Psoas muscle (tissue), 8 donors: ENCODE measurements around the gene CFAP20. TPM values are rescaled to one million over a fixed set of nuclear protein-coding genes. Genes with fewer than 3 reads are reported as not detected.

Experiments
- ATAC-seq, 4 donors: fragments of 200-7000 bp; cut with Tn5 transposase; one replicate each; pipeline ENCODE4 v1.9.1; 2020; ENCODE audit warnings: moderate library complexity in 3 of 4, mild to moderate bottlenecking in 2 of 4
- DNase-seq, 2 donors: peaks; one replicate each; pipeline ENCODE4 v3.0.0-alpha.2; 2020
- H3K27ac ChIP-seq: fragments of 200-600 bp; one replicate; pipeline ENCODE4 v1.8.0; 2022
- H3K27me3 ChIP-seq, 3 donors: fragments of 200-600 bp in 1 of 3; one replicate each; pipeline versions ENCODE4 v1.6.1 to v1.8.0; 2013 to 2022; ENCODE audit warnings: low read length in 2 of 3, mild to moderate bottlenecking in 2 of 3, moderate library complexity in 1 of 3; ENCODE audit not compliant: insufficient read depth in 3 of 3
- H3K36me3 ChIP-seq, 2 donors: fragments of 200-600 bp in 1 of 2; one replicate each; pipeline versions ENCODE4 v1.6.1 to v1.8.0; 2013 to 2022; ENCODE audit warnings: low read depth in 1 of 2, mild to moderate bottlenecking in 1 of 2, moderate library complexity in 1 of 2; ENCODE audit not compliant: insufficient read depth in 1 of 2
- H3K4me1 ChIP-seq: fragments of 200-600 bp; one replicate; pipeline ENCODE4 v1.8.0; 2022
- H3K4me3 ChIP-seq: fragments of 200-600 bp; one replicate; pipeline ENCODE4 v1.8.0; 2022; ENCODE audit warnings: mild to moderate bottlenecking
- H3K9me3 ChIP-seq: fragments of 200-600 bp; one replicate; pipeline ENCODE4 v1.8.0; 2022
- WGBS, 3 donors: extraction: QIAGEN DNeasy Blood & Tissue Kit; methylation state at CpG; one replicate each; pipeline versions ENCODE4 v1.1.6 to v1.1.7; 2013; 5-methylcytosine and 5-hydroxymethylcytosine counted together
- intact Hi-C, 2 donors: fragments of 100-400 bp; cut with DNase I; formaldehyde crosslinking; loops; one replicate each; pipeline versions ENCODE4 v1.11.0 to v1.14.2; 2022
- polyA plus RNA-seq, 3 donors: library from polyadenylated mRNA; stranded (reverse); fragments of 200-250 nt; gene quantifications; one replicate each; pipeline ENCODE4 v1.2.3, GENCODE V29; 2013
- total RNA-seq, 4 donors: library from RNA; stranded (reverse); fragmentation: NEBNext Ultra II Directional in 2 of 4; extraction: Animal tissue kit (Norgen Biotek cat#: 25700) in 2 of 4; gene quantifications; one replicate each; pipeline versions ENCODE4 v1.2.1 to v1.2.4, GENCODE V29; 2021 to 2023
- TF ChIP-seq, protein P1 (sequence below): fragments of 200-600 bp; IDR thresholded peaks from one replicate; pipeline ENCODE4 v1.8.0; 2022; ENCODE audit warnings: antibody characterized with exemption
- donor health status: healthy with polysubstance abuse.
- donor health status: DM: no; HTN: no; CAD: no; lungs with moderate emphysema.
- donor health status: Bipolar disorder and iron deficiency.
- donor health status: healthy.
- donor health status: DM: yes; HTN: yes; CAD: no.
- donor health status: DM: no; HTN: no; CAD: no.
- donor health status: DM: no; HTN: no; CAD: no.
- donor health status: DM: yes; HTN: yes; CAD: no.

The CFAP20 gene
- total and polyA plus RNA-seq, 7 donors, result 5.6 to 22.0 (median 9.4) TPM

- Histone ChIP-seq H3K4me3 (no peak overlapping the region), H3K36me3 (no peaks in the 10 kb centered on the region), H3K27me3 (no peaks in the 10 kb centered on the region), H3K9me3 (no peaks in the 10 kb centered on the region), H3K4me1 (peaks cover 41% of the 10 kb centered on the region), H3K27ac (no peak overlapping the region)
- WGBS, 3 donors, result 26 to 33% (median 31%) methylated on average over 1 of the region's 1 CpG
- DNase-seq (no peak), ATAC-seq (no peak)
- intact Hi-C loops, result loop anchor here (5.0 to 10.0 kb wide), 2 partner anchors 102 to 230 kb away; no protein-coding TSS in a partner anchor
- TF ChIP-seq, protein P1, sequence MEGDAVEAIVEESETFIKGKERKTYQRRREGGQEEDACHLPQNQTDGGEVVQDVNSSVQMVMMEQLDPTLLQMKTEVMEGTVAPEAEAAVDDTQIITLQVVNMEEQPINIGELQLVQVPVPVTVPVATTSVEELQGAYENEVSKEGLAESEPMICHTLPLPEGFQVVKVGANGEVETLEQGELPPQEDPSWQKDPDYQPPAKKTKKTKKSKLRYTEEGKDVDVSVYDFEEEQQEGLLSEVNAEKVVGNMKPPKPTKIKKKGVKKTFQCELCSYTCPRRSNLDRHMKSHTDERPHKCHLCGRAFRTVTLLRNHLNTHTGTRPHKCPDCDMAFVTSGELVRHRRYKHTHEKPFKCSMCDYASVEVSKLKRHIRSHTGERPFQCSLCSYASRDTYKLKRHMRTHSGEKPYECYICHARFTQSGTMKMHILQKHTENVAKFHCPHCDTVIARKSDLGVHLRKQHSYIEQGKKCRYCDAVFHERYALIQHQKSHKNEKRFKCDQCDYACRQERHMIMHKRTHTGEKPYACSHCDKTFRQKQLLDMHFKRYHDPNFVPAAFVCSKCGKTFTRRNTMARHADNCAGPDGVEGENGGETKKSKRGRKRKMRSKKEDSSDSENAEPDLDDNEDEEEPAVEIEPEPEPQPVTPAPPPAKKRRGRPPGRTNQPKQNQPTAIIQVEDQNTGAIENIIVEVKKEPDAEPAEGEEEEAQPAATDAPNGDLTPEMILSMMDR, result no peak
These were observed 4.6 kb downstream of the CFAP20 start for GRCh38 chr16:58124601-58124915.

DNA sequence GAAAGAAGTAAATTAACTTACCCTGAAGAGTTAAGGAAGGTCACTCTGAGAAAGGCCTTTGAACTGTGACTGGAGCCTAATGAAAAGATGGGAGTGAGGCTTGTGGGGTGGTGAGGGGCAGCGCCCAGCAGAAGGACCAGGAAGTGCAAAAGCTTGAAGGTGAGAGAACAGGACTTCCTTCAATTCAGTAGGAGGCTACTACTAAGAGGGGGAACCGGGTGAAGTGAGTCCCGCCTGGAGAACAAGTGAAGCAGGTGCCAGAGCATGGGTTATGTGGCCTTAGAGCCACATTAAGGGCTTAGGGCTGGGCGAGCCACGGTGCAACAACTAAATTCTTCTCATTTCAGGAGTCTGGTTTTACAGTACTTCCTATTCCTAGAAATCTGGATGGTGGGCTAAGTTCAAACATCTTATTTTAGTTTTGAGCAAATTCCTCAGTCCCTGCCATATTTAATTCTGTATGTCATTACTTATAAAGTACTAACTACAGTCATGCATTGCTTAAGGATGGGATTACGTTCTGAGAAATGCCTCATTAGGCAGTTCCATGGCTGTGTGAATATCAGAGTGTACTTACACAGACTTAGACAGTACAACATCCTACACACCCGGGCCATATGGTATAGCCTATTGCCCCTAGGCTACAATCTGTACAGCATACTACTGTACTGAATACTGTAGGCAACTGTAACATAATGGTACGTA lies 5.1 kb downstream of the CFAP20 start:
- Histone ChIP-seq H3K4me3 (no peak overlapping the region), H3K36me3 (no peaks in the 10 kb centered on the region), H3K9me3 (no peaks in the 10 kb centered on the region), H3K4me1 (peaks cover 45% of the 10 kb centered on the region), H3K27ac (no peak overlapping the region), H3K27me3 (no peaks in the 10 kb centered on the region)
- no peak for DNase-seq
- 46 to 54% (median 53%) methylated on average over 8 of the region's 8 CpGs for WGBS, 3 donors
- TF ChIP-seq, protein P1, result no peak
- no peak for ATAC-seq
- intact Hi-C loops, result loop anchor here (5.0 to 10.0 kb wide), 2 partner anchors 102 to 229 kb away; no protein-coding TSS in a partner anchor

DNA sequence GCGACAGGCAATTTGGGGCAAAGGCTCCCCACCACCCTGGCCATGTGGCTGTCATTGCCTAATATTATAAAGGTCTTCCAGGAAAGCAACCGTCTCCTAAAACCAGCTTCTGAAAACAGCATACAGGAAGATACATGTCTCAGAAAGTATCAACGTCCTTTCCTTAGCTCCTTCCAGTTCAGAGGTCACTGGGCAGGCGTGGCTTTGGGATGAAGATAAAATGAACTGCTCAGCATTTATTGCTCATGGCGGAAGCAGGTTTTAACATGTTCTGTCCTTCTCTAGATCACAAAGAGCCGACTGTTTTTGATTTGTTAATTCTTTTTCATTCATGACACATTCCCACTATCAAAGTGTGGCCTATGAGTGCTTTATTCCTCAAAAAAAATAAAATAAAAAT lies 8.0 kb downstream of the CFAP20 start:
- ATAC-seq (peak in 1 of 4 donors; percentile 21), DNase-seq (no peak)
- H3K4me1 ChIP-seq, result peaks cover 31% of the 10 kb centered on the region
- intact Hi-C loops, result loop anchor here (5.0 to 10.0 kb wide), 2 partner anchors 99 to 226 kb away; no protein-coding TSS in a partner anchor
- 48 to 58% (median 51%) methylated on average over 6 of the region's 6 CpGs for WGBS, 3 donors
- H3K27ac ChIP-seq, result no peak overlapping the region
- TF ChIP-seq, protein P1, result no peak
- no peak overlapping the region for H3K4me3 ChIP-seq
- H3K9me3 ChIP-seq, result no peaks in the 10 kb centered on the region
- H3K27me3 ChIP-seq, result no peaks in the 10 kb centered on the region
- peaks cover 0 to 6% of the 10 kb centered on the region in 2 donors for H3K36me3 ChIP-seq

DNA sequence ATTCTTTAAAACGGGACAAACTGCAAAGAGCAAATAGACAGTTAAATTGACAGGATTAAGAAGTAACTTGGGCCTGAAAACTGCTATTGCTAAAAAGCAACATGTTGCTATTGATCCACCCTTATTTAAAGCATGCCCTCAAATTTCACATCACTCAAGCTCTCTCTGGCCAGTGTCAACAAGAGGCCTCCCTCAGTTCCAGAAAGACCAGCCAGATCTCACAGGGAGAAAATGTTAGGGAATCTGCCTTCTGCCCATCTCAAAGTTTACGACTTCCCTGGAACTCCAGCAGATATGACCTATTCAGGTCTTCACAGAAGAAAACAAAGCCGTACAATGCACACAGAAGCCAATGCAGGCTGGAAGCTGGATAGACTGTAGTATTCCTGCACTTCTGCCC lies 8.9 kb downstream of the CFAP20 start:
- ATAC-seq (no peak), DNase-seq (no peak)
- WGBS, 3 donors, result 58 to 67% (median 66%) methylated on average over 3 of the region's 3 CpGs
- intact Hi-C loops, result loop anchor here (5.0 to 10.0 kb wide), 2 partner anchors 98 to 225 kb away; no protein-coding TSS in a partner anchor
- Histone ChIP-seq H3K4me3 (no peak overlapping the region), H3K27me3 (no peaks in the 10 kb centered on the region), H3K36me3 (peaks cover 0 to 15% of the 10 kb centered on the region in 2 donors), H3K9me3 (no peaks in the 10 kb centered on the region), H3K4me1 (peaks cover 23% of the 10 kb centered on the region), H3K27ac (no peak overlapping the region)
- TF ChIP-seq, protein P1, result no peak

- Histone ChIP-seq H3K9me3 (no peaks in the 10 kb centered on the region), H3K4me3 (no peak overlapping the region), H3K4me1 (peaks cover 23% of the 10 kb centered on the region), H3K27me3 (no peaks in the 10 kb centered on the region), H3K36me3 (peaks cover 0 to 23% of the 10 kb centered on the region in 2 donors), H3K27ac (no peak overlapping the region)
- TF ChIP-seq, protein P1, result no peak
- no peak for ATAC-seq
- intact Hi-C loops, result no loop called here
- WGBS, 3 donors, result 47 to 57% (median 51%) methylated on average over 8 of the region's 8 CpGs
- DNase-seq, result no peak
These were observed 9.7 kb downstream of the CFAP20 start for GRCh38 chr16:58119509-58119845.
